ENCODE data around the gene ITGB8.

The ITGB8 gene

DNA sequence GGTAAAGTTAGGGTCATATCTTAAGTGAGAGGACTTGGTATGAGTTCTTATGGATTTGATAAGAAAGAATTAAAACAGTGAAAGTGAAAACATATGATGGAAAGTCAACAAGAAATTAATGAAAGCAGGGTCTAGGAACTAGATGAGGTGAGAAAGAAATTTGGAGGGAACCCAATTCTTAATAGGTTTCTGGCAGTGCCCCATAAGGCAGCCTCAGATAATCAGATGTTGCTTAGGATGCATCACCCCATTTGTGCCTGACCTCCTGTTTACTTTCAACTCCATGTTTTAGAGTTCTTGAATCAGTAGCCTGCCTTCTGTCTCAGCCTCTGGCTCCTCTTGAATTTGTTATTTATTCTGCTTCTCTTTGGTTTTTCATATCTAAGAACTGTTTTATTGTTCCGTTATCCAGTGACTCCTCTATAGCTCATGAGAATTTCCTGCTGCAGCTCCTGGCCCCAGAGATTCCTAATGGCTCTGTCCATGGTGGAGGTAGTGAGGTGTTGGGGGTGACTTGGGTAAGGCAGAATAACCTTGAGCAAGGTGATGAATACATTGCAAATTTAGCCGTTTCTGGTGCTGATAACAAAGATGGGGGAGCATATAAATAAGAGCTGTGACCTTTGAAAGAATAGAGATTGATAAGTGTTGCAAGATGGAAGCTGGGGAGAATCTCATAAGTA, 17.6 kb downstream of the ITGB8 start:
- no peak for TF ChIP-seq CTCF (conservative IDR thresholded peaks at IDR 0.05; ENCODE audit: low read length)
- no peak overlapping the region for H3K4me3 ChIP-seq (ENCODE audit: low read length)

DNA sequence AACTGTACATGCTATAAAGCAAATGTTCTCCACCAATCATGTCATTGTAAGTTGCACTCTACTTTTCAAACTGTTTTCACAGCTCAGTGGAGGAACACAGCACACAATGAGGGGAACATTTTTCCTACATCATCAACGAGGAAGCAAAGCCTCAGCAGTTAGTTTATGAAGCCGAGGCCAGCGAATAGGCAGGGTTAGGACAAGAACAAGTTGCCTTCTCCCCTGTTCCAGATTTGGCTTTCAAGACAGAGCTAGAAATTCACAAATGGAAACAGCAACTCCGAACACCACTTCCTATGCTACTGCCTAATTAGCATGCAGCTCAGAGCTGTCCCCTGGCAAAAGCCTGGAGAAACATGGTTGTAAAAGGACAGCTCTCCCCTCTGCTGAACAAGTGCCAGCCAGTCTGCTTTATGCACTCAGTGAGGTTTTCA, 19.8 kb downstream of the ITGB8 start:
- H3K4me3 ChIP-seq (ENCODE audit: low read length), result no peak overlapping the region
- DNase-seq (ENCODE audit: low read depth), result peak; percentile 23
- no peak for TF ChIP-seq CTCF (conservative IDR thresholded peaks at IDR 0.05; ENCODE audit: low read length)

More for the DNA sequence above, 17.6 kb downstream of the ITGB8 start:
- no peak for DNase-seq (ENCODE audit: low read depth)

DNA sequence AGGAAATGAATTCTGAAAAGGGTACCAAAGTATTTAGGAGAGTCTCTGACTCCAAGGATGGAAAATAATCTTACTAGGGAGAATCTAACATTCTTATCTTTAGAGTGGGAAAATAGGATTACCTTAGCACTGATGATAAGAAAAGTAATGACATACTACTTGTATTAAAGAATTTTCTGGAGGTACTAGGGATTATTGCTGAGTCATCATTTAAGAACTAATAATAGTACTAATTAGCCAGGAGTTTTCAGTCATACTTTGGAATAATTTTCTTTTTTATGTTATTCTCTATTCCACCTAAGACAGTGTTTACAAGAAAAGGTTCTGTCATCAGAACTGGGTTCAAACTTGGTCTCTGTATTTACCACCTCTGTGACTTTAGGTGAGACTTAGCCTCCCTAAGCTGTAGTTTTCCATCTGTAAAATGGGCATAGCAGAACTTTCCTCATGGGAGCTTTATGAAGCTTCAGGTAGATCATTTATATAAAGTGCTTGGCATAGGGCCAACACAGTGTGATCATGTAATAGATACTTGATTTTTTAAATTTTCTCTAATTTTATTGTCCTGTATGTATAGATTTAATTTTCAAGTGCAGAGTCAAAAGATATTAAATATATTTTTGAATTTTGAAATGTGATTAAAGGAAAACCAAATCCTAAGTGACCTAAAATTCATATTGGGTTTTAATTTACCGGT, 20.4 kb downstream of the ITGB8 start:
- no peak for DNase-seq (ENCODE audit: low read depth)

DNA sequence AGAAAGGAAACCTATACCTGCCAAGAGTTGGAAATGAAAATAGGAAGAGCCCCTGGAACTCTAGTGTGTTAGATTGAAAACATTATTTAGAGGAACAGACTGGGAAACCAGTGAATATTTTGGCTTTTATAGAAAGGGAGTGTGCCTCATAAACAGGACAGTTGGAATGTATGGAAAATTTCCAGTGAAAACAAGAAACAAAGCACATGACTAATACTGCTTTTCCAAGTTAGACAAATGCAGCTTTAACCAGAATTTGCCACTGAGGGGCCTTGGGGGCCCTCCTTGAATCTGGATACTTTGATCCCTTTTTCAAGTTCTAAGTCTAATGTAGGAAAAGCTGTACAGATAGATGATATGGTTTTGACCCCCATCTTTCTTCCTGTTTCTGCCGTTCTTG, 21.2 kb downstream of the ITGB8 start:
- H3K4me3 ChIP-seq (ENCODE audit: low read length), result no peak overlapping the region
- peak; percentile 72 for DNase-seq (ENCODE audit: low read depth)
- TF ChIP-seq CTCF (conservative IDR thresholded peaks at IDR 0.05; ENCODE audit: low read length), result no peak

More for the DNA sequence above, 20.4 kb downstream of the ITGB8 start:
- no peak for TF ChIP-seq CTCF (conservative IDR thresholded peaks at IDR 0.05; ENCODE audit: low read length)
- no peak overlapping the region for H3K4me3 ChIP-seq (ENCODE audit: low read length)

DNA sequence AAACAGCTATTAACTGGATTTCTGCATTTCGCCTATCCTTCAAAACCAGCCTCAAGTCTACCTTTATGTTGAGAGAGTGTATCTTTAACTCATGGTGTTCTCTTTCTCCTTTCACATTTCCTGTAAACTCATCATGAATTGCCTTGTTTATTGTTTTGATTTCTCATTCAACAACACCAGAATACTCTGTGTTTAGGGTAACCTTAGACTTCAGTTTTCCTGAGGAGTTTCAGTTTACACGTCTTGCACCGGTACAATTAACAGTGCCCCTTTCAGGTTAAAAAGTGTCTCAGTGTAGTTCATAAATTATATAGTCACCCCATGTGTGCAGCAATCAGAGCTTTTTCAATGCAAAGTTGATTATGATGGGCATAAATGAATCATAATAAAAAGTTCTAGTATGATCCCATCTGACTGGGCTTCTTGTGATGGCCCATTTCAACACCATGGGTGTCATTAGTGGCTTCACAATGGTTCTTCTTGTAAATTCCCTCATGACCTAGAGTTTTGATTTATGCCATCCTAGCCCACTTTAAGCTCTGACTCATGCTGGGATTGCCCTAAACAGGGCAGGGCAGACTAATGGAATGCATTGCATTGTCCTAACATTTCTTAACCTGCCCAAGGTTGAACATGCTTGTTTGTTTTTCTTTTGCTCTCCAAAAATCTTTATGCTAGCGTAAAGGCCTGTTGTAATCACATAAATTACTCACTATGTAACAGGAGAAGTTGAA, 22.0 kb downstream of the ITGB8 start:
- DNase-seq (ENCODE audit: low read depth), result peak; percentile 88
- no peak for TF ChIP-seq CTCF (conservative IDR thresholded peaks at IDR 0.05; ENCODE audit: low read length)
- H3K4me3 ChIP-seq (ENCODE audit: low read length), result no peak overlapping the region

- DNase-seq (ENCODE audit: low read depth), result no peak
- TF ChIP-seq CTCF (conservative IDR thresholded peaks at IDR 0.05; ENCODE audit: low read length), result no peak
Measured at GRCh38 chr7:20354610-20355528, 24.2 kb downstream of the ITGB8 start.

More at GRCh38 chr7:20354610-20355528, 24.2 kb downstream of the ITGB8 start:
- H3K4me3 ChIP-seq (ENCODE audit: low read length), result no peak overlapping the region

Measured in AG10803 (cell line).